Lung (tissue), 12 donors: ENCODE data around the gene MAGI3. TPM values are rescaled to one million over a fixed set of nuclear protein-coding genes. Genes with fewer than 3 reads are reported as not detected.
"Not testable (repeated sequence)": the region's sequence is repeated elsewhere in the genome, so short reads cannot be mapped to it uniquely, and the experiment has no call there.

Experiments used
- ATAC-seq: fragments of 200-7000 bp; cut with Tn5 transposase; one replicate; pipeline ENCODE4 v1.9.1; 2020; ENCODE audit warnings: moderate number of reproducible peaks; ENCODE audit not compliant: insufficient read depth, low FRiP score
- DNase-seq, 3 donors: peaks; one replicate each; pipeline ENCODE4 v3.0.0-alpha.2; 2013 to 2017
- H3K27ac ChIP-seq, 2 donors: one replicate each; pipeline ENCODE4 v1.5.1; 2013; ENCODE audit warnings: mild to moderate bottlenecking in 2 of 2, moderate library complexity in 2 of 2, control low read depth in 1 of 2, inconsistent platforms in 1 of 2, low read depth in 1 of 2, low read length in 1 of 2
- H3K27me3 ChIP-seq, 3 donors: one replicate each; pipeline ENCODE4 v1.5.1; 2013; ENCODE audit warnings: low read length in 2 of 3; ENCODE audit not compliant: control insufficient read depth in 3 of 3, insufficient read depth in 3 of 3
- H3K36me3 ChIP-seq, 4 donors: one replicate each; pipeline ENCODE4 v1.5.1; 2013; ENCODE audit warnings: low read length in 4 of 4, mild to moderate bottlenecking in 1 of 4, moderate library complexity in 1 of 4; ENCODE audit not compliant: control insufficient read depth in 4 of 4, insufficient read depth in 4 of 4
- H3K4me1 ChIP-seq, 5 donors: one replicate each; pipeline ENCODE4 v1.5.1; 2013; ENCODE audit warnings: low read length in 5 of 5, mild to moderate bottlenecking in 2 of 5, moderate library complexity in 1 of 5; ENCODE audit not compliant: control insufficient read depth in 5 of 5, insufficient read depth in 5 of 5
- H3K4me3 ChIP-seq: one replicate; pipeline ENCODE4 v1.5.1; 2013; ENCODE audit warnings: mild to moderate bottlenecking, control low read depth, moderate library complexity
- H3K9ac ChIP-seq, 2 donors: one replicate each; pipeline ENCODE4 v1.5.1; 2013; ENCODE audit warnings: low read length in 2 of 2, control low read depth in 1 of 2; ENCODE audit not compliant: insufficient read depth in 1 of 2
- H3K9me3 ChIP-seq, 4 donors: one replicate each; pipeline ENCODE4 v1.5.1; 2013; ENCODE audit warnings: low read length in 3 of 4, mild to moderate bottlenecking in 1 of 4, moderate library complexity in 1 of 4; ENCODE audit not compliant: control insufficient read depth in 4 of 4, insufficient read depth in 3 of 4
- WGBS, 2 donors: extraction: QIAGEN DNeasy Blood & Tissue Kit; methylation state at CpG; one replicate each; pipeline ENCODE4 v1.1.7; 2013; 5-methylcytosine and 5-hydroxymethylcytosine counted together
- polyA plus RNA-seq, 2 donors: library from polyadenylated mRNA; stranded (reverse); fragments of 200-250 nt; gene quantifications; one replicate each; pipeline ENCODE4 v1.2.1, GENCODE V29; 2013
- total RNA-seq, 2 donors: library from RNA; depleted of rRNA in 1 of 2; stranded (reverse); fragments of >200 nt in 1 of 2; gene quantifications; one replicate each; pipeline ENCODE4 v1.2.1, GENCODE V29; 2014 to 2021
- TF ChIP-seq, protein P1 (sequence below): IDR thresholded peaks from 2 replicates; pipeline ENCODE4 v1.5.1; 2012; ENCODE audit warnings: mild to moderate bottlenecking; ENCODE audit errors: control extremely low read depth, extremely low read depth
- donor health status: control.
- donor health status: control.
- donor health status: Bipolar disorder and iron deficiency.
- donor health status: healthy.
- donor health status: DM: yes; HTN: yes; CAD: no.

MAGI3 gene
- total and polyA plus RNA-seq, 4 donors, result 7.5 to 137 (median 35.5) TPM

GRCh38 chr1:113714606-113715269 is 324.4 kb downstream of the MAGI3 start:
- DNase-seq, result peak in 1 of 3 donors; percentile 11
- ATAC-seq, result no peak
- peaks cover 0 to 3% (median 0%) of the 10 kb centered on the region in 4 donors for H3K9me3 ChIP-seq
- TF ChIP-seq, protein P1, sequence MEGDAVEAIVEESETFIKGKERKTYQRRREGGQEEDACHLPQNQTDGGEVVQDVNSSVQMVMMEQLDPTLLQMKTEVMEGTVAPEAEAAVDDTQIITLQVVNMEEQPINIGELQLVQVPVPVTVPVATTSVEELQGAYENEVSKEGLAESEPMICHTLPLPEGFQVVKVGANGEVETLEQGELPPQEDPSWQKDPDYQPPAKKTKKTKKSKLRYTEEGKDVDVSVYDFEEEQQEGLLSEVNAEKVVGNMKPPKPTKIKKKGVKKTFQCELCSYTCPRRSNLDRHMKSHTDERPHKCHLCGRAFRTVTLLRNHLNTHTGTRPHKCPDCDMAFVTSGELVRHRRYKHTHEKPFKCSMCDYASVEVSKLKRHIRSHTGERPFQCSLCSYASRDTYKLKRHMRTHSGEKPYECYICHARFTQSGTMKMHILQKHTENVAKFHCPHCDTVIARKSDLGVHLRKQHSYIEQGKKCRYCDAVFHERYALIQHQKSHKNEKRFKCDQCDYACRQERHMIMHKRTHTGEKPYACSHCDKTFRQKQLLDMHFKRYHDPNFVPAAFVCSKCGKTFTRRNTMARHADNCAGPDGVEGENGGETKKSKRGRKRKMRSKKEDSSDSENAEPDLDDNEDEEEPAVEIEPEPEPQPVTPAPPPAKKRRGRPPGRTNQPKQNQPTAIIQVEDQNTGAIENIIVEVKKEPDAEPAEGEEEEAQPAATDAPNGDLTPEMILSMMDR, result no peak
- H3K4me3 ChIP-seq, result no peak overlapping the region
- H3K36me3 ChIP-seq, result peaks cover 4 to 16% (median 9%) of the 10 kb centered on the region in 4 donors
- H3K9ac ChIP-seq, result no peak overlapping the region
- 97 to 100% methylated on average over 3 of the region's 3 CpGs for WGBS, 2 donors
- H3K4me1 ChIP-seq, result no peaks in the 10 kb centered on the region
- H3K27ac ChIP-seq, result no peak overlapping the region
- H3K27me3 ChIP-seq, result no peaks in the 10 kb centered on the region

DNA sequence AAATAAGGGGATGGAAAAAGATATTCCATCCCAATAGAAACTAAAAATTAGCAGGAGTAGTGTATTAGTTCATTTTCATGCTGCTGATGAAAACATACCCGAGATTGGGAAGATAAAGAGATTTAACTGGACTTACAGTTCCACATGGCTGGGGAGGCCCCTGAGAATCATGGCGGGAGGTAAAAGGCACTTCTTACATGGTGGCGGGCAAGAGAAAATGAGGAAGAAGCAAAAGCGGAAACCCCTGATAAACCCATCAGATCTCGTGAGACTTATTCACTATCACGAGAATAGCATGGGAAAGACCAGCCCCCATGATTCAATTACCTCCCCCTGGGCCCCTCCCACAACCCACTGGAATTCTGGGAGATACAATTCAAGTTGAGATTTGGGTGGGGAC is 327.2 kb downstream of the MAGI3 start:
- not testable (repeated sequence) for DNase-seq, H3K9ac ChIP-seq, ATAC-seq, H3K9me3 ChIP-seq, H3K4me3 ChIP-seq, H3K4me1 ChIP-seq, H3K27ac ChIP-seq, H3K27me3 ChIP-seq
- 96 to 97% methylated on average over 6 of the region's 6 CpGs for WGBS, 2 donors
- peaks cover 3 to 12% (median 6%) of the 10 kb centered on the region in 4 donors for H3K36me3 ChIP-seq

GRCh38 chr1:113718621-113719020 is 328.3 kb downstream of the MAGI3 start:
- not testable (repeated sequence) for H3K27me3 ChIP-seq, H3K4me3 ChIP-seq, H3K4me1 ChIP-seq, H3K9me3 ChIP-seq, H3K9ac ChIP-seq, ATAC-seq, DNase-seq, H3K27ac ChIP-seq
- peaks cover 3 to 12% (median 4%) of the 10 kb centered on the region in 4 donors for H3K36me3 ChIP-seq
- 98 to 99% methylated on average over 5 of the region's 5 CpGs for WGBS, 2 donors

DNA sequence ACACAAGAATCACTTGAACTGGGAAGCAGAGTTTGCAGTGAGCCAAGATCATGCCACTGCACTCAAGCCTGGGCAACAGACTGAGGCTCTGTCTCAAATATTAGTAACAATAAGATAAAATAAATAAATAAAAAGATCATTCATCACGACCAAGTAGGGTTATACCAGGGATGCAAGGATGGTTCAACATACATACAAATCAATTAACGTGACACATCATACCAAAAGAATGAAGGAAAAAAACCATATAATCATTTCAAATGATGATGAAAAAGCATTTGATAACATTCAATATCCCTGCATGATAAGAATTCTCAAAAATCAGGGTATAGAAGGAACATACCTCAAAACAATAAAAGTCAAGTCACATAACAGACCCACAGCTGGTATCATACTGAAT is 330.7 kb downstream of the MAGI3 start:
- peaks cover 0 to 4% (median 1%) of the 10 kb centered on the region in 4 donors for H3K9me3 ChIP-seq
- H3K4me3 ChIP-seq, result no peak overlapping the region
- TF ChIP-seq, protein P1, result no peak
- H3K9ac ChIP-seq, result no peak overlapping the region
- H3K4me1 ChIP-seq, result no peaks in the 10 kb centered on the region
- DNase-seq, result no peak
- 98 to 100% methylated on average over 2 of the region's 2 CpGs for WGBS, 2 donors
- H3K36me3 ChIP-seq, result peaks cover 3 to 10% (median 6%) of the 10 kb centered on the region in 4 donors
- no peak for ATAC-seq
- H3K27ac ChIP-seq, result no peak overlapping the region
- no peaks in the 10 kb centered on the region for H3K27me3 ChIP-seq
